Fibroblast of the conjunctiva (primary cell): ENCODE results near the gene METTL6.
A peak's percentile ranks its signal among the peaks of the same experiment; 100 is the strongest.
"Not testable (repeated sequence)": the region's sequence is repeated elsewhere in the genome, so short reads cannot be mapped to it uniquely, and the experiment has no call there.

ENCODE experiments used
- DNase-seq: peaks from one replicate; pipeline ENCODE4 v3.0.0-alpha.2; 2010; ENCODE audit warnings: low read depth

Gene METTL6

GRCh38 chr3:15403495-15403894 lies 23.8 kb downstream of the METTL6 start:
- no peak for DNase-seq

DNA sequence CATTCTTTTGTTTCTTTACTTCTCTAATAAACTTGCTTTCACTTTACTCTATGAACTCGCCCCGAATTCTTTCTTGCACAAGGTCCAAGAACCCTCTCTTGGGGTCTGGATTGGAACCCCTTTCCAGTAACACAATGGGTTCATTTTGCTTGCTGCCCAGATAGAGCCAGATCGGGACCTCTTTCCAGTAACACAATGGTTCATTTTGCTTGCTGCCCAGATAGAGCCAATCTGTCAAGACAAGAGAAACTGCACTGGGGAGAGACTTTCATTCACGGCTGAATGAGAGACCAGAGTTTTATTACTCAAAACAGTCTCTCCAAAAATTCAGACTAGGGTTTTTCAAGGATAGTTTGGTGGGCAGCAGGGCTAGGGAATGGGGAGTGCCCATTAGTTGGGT lies 25.4 kb downstream of the METTL6 start:
- no peak for DNase-seq

GRCh38 chr3:15399970-15400369 lies 27.4 kb downstream of the METTL6 start:
- DNase-seq, result no peak

GRCh38 chr3:15398731-15399133 lies 28.6 kb downstream of the METTL6 start:
- not testable (repeated sequence) for DNase-seq

- not testable (repeated sequence) for DNase-seq
These were observed 34.1 kb downstream of the METTL6 start for GRCh38 chr3:15393252-15393651.

DNA sequence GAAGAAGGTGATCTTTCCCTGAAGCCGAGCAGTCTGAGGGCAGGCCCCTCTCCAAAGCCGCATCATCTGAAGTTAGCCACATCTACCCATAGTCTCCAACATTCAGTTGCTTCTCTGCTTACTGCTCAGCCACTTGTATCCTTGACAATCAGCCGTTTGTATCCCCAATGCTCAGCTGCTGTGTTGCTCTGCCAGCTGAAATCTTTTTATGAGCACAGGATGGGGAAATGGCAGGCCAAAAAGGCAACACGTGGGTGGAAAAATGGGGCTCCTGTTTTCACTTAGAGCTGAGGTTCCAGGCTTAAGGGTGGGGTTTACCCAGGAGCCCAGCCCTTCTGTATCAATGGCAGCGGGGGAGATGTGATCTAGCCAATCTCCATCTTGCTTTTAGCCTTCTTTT lies 36.3 kb downstream of the METTL6 start:
- DNase-seq, result no peak

- no peak for DNase-seq
These were observed 36.9 kb downstream of the METTL6 start for GRCh38 chr3:15390460-15390859.

GRCh38 chr3:15388335-15388734 lies 39.0 kb downstream of the METTL6 start:
- not testable (repeated sequence) for DNase-seq

- DNase-seq, result no peak
These were observed 39.6 kb downstream of the METTL6 start for GRCh38 chr3:15387735-15388134.

DNA sequence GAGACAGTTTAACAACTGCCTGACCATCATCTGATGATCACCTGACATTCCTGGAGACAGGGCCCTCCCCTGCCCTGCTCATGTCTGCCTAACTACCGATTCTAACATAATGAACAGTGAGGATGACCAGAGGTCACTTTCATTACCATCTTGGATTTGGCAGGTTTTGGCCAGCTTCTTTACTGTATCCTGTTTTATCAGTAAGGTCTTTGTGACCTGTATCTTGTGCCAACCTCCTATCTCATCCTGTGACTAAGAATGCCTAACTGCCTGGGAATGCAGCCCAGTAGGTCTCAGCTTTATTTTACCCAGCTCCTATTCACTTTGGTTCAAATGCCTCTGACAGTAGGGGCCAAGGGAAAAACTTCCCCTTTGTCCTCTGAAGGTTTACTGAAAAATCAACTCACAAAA lies 40.2 kb downstream of the METTL6 start:
- DNase-seq, result no peak

DNA sequence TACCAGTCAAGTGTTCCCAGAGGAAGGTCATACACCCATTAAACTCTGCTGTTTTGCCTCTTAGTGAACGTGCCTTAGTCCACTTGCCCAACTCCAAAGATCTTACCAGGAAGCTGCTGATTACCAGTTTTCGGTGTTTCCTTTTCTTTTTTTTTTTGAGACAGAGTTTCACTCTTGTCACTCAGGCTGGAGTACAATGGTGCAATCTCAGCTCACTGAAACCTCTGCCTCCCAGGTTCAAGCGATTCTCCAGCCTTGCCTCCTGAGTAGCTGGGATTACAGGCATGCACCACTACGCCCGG lies 40.7 kb downstream of the METTL6 start:
- not testable (repeated sequence) for DNase-seq

DNA sequence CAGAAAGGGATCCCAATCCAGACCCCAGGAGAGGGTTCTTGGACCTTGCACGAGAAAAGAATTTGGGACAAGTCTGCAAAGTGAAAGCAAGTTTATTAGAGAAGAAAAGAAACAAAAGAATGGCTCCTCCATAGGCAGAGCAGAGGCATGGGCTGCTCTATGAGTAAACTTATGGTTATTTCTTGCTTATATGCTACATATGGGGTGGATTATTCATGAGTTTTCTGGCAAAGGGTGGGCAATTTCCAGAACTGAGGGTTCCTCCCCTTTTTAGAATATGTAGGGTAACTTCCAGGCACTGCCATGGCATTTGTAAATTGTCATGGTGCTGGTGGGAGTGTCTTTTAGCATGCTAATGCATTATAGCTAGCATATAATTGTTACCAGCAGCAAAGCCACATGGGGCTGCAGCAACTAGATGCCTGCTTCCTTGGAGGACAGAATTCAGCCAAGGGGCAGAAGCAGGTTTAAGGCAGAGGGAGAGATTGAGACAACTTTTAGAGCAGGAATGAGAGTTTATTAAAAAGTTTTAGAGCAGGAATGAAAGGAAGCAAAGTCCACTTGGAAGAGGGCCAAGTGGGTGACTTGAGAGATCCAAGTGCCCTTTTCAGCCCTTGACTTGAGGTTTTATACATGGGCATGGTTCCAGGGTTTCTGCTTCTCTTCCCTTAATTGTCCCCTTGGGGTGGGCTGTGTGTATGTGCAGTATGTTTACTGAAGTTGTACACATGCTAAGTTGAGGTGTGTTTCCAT lies 41.3 kb downstream of the METTL6 start:
- DNase-seq, result no peak

GRCh38 chr3:15385238-15385695 lies 42.1 kb downstream of the METTL6 start:
- not testable (repeated sequence) for DNase-seq

- no peak for DNase-seq
These were observed 42.7 kb downstream of the METTL6 start for GRCh38 chr3:15384510-15385237.

DNA sequence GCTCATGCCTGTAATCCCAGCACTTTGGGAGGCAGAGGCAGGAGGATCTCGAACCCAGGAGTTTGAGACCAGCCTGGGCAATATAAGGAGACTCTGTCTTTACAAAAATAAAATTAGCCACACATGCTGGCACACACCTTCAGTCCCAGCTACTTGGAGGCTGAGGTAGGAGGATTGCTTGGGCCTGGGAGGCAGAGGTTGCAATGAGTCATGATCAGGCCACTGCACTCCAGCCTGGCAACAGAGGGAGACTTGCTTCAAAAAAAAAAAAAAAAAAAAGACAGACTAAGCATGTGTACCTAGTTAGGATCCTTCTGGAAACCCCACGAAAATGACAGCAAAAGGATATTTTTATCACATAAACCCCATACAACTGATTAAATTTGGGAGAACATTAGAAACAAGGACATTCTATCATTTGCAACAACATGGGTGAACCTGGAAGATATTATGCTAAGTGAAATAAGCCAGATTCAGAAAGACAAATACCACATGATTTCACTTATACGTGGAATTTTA lies 44.9 kb downstream of the METTL6 start:
- no peak for DNase-seq

DNA sequence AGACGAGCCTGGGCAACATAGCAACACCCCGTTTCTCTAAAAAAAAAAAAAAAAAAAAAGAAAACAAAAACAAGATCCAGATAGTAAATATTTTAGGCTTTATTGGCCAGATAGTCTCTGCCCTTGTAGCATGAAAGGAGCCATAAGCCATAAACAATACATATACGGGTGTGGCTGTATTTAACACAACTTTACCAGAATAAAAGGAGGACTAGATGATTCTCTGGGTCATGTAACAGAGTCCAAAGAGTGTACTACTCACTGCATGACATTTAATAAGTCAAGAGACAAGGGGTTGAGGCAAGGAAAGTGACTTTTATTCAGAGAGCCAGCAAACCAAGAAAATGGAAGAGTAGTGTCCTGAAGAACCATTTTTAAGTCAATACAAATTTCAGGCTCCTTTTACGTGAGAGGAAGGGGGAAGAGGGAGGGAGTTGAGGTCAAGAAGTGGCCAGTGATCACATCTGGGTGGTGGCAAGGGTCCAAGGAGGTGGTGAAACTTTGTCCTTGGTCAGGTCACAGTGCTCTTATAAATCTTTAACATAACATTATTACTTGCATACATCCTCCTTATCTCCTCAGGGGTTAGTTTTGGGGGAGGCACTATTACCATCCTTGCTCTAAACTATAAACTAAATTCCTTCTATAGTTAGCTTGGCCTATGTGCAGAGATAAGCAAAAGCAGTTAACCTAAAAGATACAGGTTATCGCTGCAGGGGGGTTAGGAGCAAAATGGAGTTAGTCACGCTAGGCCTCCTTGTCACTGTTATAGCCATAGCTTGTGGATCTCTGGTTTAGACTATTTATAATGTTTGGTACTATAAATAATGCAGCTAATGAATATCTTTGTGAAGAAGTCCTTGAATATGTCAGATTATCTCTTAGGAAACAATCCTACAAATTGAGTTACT lies 46.1 kb downstream of the METTL6 start:
- DNase-seq, result no peak

DNA sequence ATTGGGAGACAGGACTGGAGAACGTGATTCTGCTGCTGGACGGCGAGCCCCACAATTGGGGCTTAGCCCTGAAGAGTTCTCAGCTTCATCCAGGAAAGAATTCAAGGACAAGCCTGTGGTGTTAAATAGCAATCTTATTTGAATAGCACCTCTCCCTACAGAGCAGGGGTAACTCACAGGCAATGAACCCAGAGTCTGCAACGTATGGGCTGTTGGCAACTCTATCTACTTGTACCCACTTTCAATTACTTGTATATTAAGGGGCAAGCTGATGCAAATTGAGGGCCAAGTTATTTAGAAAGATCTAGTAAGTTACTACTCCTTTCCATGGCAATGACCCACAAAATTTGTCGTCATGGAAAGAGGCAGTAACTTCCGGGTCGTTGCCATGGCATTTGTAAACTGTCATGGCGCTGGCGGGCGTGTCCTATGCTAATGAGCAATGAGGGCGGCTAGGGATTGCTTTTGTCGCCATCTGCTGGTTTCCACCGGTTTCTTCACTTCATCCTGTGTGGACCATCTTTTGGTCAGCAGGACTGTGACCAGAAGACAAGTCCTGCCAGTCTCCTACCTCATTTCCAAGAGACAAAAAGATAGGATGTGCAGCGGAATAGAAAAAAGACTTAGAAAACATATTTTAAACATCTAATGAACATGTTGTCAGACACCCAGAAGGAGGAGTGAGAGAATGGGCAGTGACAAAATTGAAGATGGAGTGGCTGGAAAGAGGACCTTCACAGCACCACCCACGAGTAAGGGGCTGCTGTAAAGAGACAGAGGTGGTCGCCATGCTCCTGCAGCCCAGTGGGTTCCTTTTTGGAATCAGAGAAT lies 49.2 kb downstream of the METTL6 start:
- peak; percentile 96 for DNase-seq

- DNase-seq, result no peak
These were observed 51.8 kb downstream of the METTL6 start for GRCh38 chr3:15375461-15376000.

DNA sequence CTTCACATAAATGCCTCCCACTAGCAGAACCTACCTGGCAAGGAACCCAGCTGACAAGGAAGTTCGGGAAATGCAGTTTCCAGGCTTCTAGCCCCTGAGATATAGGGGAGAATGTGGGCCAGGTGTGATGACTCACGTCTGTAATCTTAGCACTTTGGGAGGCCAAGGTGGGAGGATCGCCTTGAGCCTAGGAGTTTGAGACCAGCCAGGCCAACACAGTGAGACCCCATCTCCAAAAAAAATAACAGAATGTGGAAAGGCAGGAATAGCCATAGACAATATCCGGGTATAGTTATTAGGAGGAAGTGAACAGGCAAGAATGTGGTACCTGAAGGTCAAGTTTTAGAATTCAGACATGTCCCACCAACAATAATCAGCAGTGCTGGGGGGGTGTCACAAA lies 54.4 kb downstream of the METTL6 start:
- DNase-seq, result no peak

DNA sequence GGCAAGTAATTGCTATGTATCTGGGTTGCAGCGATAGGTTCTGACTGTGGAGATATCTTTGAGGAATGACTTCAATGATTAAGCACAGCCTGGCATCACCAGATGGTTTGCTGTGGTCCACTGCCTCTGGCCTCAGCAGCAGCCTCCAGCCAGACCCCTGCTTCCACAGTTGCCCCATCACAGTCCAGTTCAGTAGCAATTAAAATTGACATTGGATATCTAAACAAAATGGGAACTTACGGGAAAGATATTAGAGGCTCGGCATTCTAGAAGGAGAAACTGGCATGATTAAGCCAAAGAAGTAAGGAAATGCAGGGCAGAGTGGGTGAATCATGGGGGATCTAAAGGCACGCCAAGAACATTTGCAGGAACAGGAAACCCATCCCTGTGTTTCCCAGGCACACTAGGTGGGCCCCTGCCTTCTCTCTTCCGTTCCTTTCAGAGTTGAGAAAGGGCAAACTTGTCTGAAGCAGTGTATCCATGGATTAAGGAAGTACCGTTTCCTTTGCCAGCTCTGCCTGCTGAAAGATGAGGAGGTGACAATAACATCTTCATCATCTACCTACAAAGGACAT lies 58.7 kb downstream of the METTL6 start:
- DNase-seq, result no peak

- no peak for DNase-seq
These were observed 60.3 kb downstream of the METTL6 start for GRCh38 chr3:15367059-15367458.
